GM23338 (cell line): ENCODE results near the gene MIA. TPM values are rescaled to one million over a fixed set of nuclear protein-coding genes. Genes with fewer than 3 reads are reported as not detected.

Experiments used
- ATAC-seq: fragments of 200-7000 bp; cut with Tn5 transposase; 3 replicates; pipeline ENCODE4 v1.9.1; 2020
- DNase-seq: peaks from one replicate; pipeline ENCODE4 v3.0.0-alpha.2; 2015; ENCODE audit warnings: low spot score
- H2AFZ ChIP-seq: fragments of 200-600 bp; sonication (generic); 2 replicates; pipeline ENCODE4 v1.8.0; 2016; ENCODE audit warnings: antibody characterized with exemption, mild to moderate bottlenecking, moderate library complexity
- H3F3A ChIP-seq: fragments of 200-600 bp; sonication (generic); replicated peaks from 2 replicates; pipeline ENCODE4 v1.8.0; 2017; ENCODE audit warnings: antibody characterized with exemption, mixed run types, low read depth
- H3K27ac ChIP-seq: fragments of 200-600 bp; sonication (generic); 2 replicates; pipeline ENCODE4 v1.6.1; 2016; ENCODE audit warnings: low read depth
- H3K27me3 ChIP-seq: fragments of 200-600 bp; sonication (generic); 2 replicates; pipeline ENCODE4 v1.8.0; 2016; ENCODE audit warnings: mild to moderate bottlenecking, mixed run types, moderate library complexity; ENCODE audit not compliant: insufficient read depth
- H3K36me3 ChIP-seq: fragments of 200-600 bp; sonication (generic); 2 replicates; pipeline ENCODE4 v1.8.0; 2016; ENCODE audit warnings: mild to moderate bottlenecking; ENCODE audit not compliant: insufficient read depth
- H3K4me1 ChIP-seq: fragments of 200-600 bp; sonication (generic); 2 replicates; pipeline ENCODE4 v1.8.0; 2016; ENCODE audit warnings: mild to moderate bottlenecking, moderate library complexity; ENCODE audit not compliant: insufficient read depth
- H3K4me2 ChIP-seq: fragments of 200-600 bp; sonication (generic); 2 replicates; pipeline ENCODE4 v1.7.1; 2017; ENCODE audit warnings: mixed run types
- H3K4me3 ChIP-seq: fragments of 200-600 bp; sonication (generic); 2 replicates; pipeline ENCODE4 v1.6.1; 2016; ENCODE audit warnings: mixed run types
- H3K79me2 ChIP-seq: fragments of 200-600 bp; sonication (generic); replicated peaks from 2 replicates; pipeline ENCODE4 v1.8.0; 2017; ENCODE audit warnings: mild to moderate bottlenecking; ENCODE audit not compliant: insufficient read depth
- H3K9me2 ChIP-seq: fragments of 200-600 bp; sonication (generic); 2 replicates; pipeline ENCODE4 v1.8.0; 2017; ENCODE audit not compliant: insufficient read depth
- H4K20me1 ChIP-seq: fragments of 200-600 bp; sonication (generic); replicated peaks from 2 replicates; pipeline ENCODE4 v1.8.0; 2017; ENCODE audit warnings: mild to moderate bottlenecking; ENCODE audit not compliant: insufficient read depth
- H3K27ac Mint-ChIP-seq: 2 replicates; pipeline ENCODE4 v1.8.0; 2020; ENCODE audit warnings: inconsistent platforms, mild to moderate bottlenecking, moderate library complexity, mixed read lengths
- H3K27me3 Mint-ChIP-seq: 3 replicates; pipeline ENCODE4 v1.8.0; 2022; ENCODE audit warnings: low read depth, mild to moderate bottlenecking, moderate library complexity, mixed read lengths, inconsistent platforms; ENCODE audit not compliant: insufficient read depth, poor library complexity
- H3K36me3 Mint-ChIP-seq: 3 replicates; pipeline ENCODE4 v1.8.0; 2021; ENCODE audit warnings: low read depth, mild to moderate bottlenecking, inconsistent platforms, moderate library complexity, mixed read lengths
- H3K4me1 Mint-ChIP-seq: 3 replicates; pipeline ENCODE4 v1.8.0; 2020; ENCODE audit warnings: mild to moderate bottlenecking, inconsistent platforms, mixed read lengths
- H3K4me3 Mint-ChIP-seq: 3 replicates; pipeline ENCODE4 v1.8.0; 2021; ENCODE audit warnings: moderate library complexity, mild to moderate bottlenecking, inconsistent platforms, mixed read lengths
- H3K9me3 Mint-ChIP-seq: 3 replicates; pipeline ENCODE4 v1.8.0; 2020; ENCODE audit warnings: moderate library complexity, mild to moderate bottlenecking, inconsistent platforms, mixed read lengths
- CREB1 ChIP-seq: fragments of 250-450 bp; sonication (Bioruptor Pico); IDR thresholded peaks from 2 replicates; pipeline ENCODE4 v1.5.0; 2020; ENCODE audit warnings: low read depth, mild to moderate bottlenecking, moderate library complexity
- EZH2 ChIP-seq: fragments of 200-600 bp; sonication (generic); IDR thresholded peaks from one replicate; pipeline ENCODE4 v1.8.0; 2017; ENCODE audit warnings: antibody characterized with exemption, mild to moderate bottlenecking, low read depth; ENCODE audit not compliant: unreplicated experiment
- EZH2phosphoT487 ChIP-seq: fragments of 200-600 bp; sonication (generic); IDR thresholded peaks from one replicate; pipeline ENCODE4 v1.8.1; 2018; ENCODE audit warnings: antibody characterized with exemption; ENCODE audit not compliant: unreplicated experiment
- JUNB ChIP-seq: IDR thresholded peaks from one replicate; pipeline ENCODE4 v1.6.1; 2016; ENCODE audit warnings: antibody characterized with exemption; ENCODE audit not compliant: unreplicated experiment
- NANOG ChIP-seq: IDR thresholded peaks from 2 replicates; pipeline ENCODE4 v1.6.1; 2016; ENCODE audit warnings: antibody characterized with exemption, borderline replicate concordance
- POLR2AphosphoS5 ChIP-seq: IDR thresholded peaks from 2 replicates; pipeline ENCODE4 v1.6.1; 2016; ENCODE audit warnings: antibody characterized with exemption, low read depth
- STAT1 ChIP-seq: IDR thresholded peaks from one replicate; pipeline ENCODE4 v1.6.1; 2016; ENCODE audit warnings: antibody characterized with exemption; ENCODE audit not compliant: unreplicated experiment
- ZNF114 ChIP-seq: fragments of 250-450 bp; sonication (Bioruptor Pico); IDR thresholded peaks from 2 replicates; pipeline ENCODE4 v1.5.0; 2020; ENCODE audit warnings: mild to moderate bottlenecking, moderate library complexity
- ZNF331 ChIP-seq: fragments of 250-450 bp; sonication (Bioruptor Pico); IDR thresholded peaks from 2 replicates; pipeline ENCODE4 v1.5.0; 2020; ENCODE audit warnings: low read depth, mild to moderate bottlenecking, moderate library complexity
- polyA plus RNA-seq: library from polyadenylated mRNA; unstranded; fragments of >200 nt; fragmentation: Nextera tagmentation; extraction: Ambion mirVana; gene quantifications from 2 replicates; pipeline ENCODE4 v1.2.1, GENCODE V29; 2016
- total RNA-seq: library from RNA; depleted of rRNA; stranded (reverse); fragments of >200 nt; shearing (Covaris generic); gene quantifications from 2 replicates; pipeline ENCODE4 v1.2.3, GENCODE V29; 2014
- TF ChIP-seq, protein P1 (sequence below): IDR thresholded peaks from 2 replicates; pipeline ENCODE4 v1.6.1; 2016; ENCODE audit warnings: antibody characterized with exemption
- TF ChIP-seq, protein P2 (sequence below): IDR thresholded peaks from one replicate; pipeline ENCODE4 v1.6.1; 2018; ENCODE audit warnings: antibody characterized with exemption; ENCODE audit not compliant: unreplicated experiment
- TF ChIP-seq, protein P3 (sequence below), 2 experiments: fragments of 200-600 bp in 1 of 2; sonication (generic) in 1 of 2; conservative IDR thresholded peaks; 2 replicates each; pipeline versions ENCODE4 v1.5.1 to v1.6.1; 2016 to 2017; ENCODE audit warnings: antibody characterized with exemption in 2 of 2, low read depth in 2 of 2, mild to moderate bottlenecking in 2 of 2, moderate library complexity in 1 of 2
- TF ChIP-seq, protein P4 (sequence below): fragments of 250-450 bp; sonication (Bioruptor Pico); IDR thresholded peaks from 2 replicates; pipeline ENCODE4 v1.5.0; 2020; ENCODE audit warnings: mild to moderate bottlenecking, moderate library complexity

Gene MIA
- total and polyA plus RNA-seq, 2 experiments from 2014 or later = not detected

DNA sequence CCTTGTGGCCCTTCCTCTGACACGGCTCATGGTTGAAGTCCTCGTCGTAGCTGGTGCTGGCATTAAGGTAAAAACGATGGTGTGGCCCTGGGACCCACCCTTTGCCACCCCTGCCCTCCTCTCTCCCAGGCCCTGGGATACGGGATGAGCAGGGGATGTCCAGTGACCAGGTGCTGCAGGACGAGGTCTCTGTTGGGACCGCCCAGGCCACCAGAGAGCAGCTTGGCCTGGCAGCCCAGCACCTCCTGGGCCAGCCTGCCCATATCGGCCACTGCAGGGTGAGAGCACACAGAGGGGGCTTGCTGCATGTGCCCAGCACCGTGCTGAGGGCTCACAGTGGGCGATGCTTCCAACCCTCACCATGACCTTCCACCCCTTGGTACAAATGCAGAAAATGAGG lies 31.4 kb upstream of the MIA start:
- TF ChIP-seq EZH2phosphoT487 = no peak
- no peak for TF ChIP-seq NANOG
- no peak for TF ChIP-seq CREB1 (CRISPR knock-in tag)
- no peak for TF ChIP-seq EZH2
- TF ChIP-seq ZNF114 (CRISPR knock-in tag) = no peak
- no peak for TF ChIP-seq ZNF331
- TF ChIP-seq, protein P1, sequence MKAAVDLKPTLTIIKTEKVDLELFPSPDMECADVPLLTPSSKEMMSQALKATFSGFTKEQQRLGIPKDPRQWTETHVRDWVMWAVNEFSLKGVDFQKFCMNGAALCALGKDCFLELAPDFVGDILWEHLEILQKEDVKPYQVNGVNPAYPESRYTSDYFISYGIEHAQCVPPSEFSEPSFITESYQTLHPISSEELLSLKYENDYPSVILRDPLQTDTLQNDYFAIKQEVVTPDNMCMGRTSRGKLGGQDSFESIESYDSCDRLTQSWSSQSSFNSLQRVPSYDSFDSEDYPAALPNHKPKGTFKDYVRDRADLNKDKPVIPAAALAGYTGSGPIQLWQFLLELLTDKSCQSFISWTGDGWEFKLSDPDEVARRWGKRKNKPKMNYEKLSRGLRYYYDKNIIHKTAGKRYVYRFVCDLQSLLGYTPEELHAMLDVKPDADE = no peak
- TF ChIP-seq JUNB = no peak
- TF ChIP-seq, protein P2, sequence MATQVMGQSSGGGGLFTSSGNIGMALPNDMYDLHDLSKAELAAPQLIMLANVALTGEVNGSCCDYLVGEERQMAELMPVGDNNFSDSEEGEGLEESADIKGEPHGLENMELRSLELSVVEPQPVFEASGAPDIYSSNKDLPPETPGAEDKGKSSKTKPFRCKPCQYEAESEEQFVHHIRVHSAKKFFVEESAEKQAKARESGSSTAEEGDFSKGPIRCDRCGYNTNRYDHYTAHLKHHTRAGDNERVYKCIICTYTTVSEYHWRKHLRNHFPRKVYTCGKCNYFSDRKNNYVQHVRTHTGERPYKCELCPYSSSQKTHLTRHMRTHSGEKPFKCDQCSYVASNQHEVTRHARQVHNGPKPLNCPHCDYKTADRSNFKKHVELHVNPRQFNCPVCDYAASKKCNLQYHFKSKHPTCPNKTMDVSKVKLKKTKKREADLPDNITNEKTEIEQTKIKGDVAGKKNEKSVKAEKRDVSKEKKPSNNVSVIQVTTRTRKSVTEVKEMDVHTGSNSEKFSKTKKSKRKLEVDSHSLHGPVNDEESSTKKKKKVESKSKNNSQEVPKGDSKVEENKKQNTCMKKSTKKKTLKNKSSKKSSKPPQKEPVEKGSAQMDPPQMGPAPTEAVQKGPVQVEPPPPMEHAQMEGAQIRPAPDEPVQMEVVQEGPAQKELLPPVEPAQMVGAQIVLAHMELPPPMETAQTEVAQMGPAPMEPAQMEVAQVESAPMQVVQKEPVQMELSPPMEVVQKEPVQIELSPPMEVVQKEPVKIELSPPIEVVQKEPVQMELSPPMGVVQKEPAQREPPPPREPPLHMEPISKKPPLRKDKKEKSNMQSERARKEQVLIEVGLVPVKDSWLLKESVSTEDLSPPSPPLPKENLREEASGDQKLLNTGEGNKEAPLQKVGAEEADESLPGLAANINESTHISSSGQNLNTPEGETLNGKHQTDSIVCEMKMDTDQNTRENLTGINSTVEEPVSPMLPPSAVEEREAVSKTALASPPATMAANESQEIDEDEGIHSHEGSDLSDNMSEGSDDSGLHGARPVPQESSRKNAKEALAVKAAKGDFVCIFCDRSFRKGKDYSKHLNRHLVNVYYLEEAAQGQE = no peak
- no peak for TF ChIP-seq STAT1
- TF ChIP-seq POLR2AphosphoS5 = no peak
- TF ChIP-seq, protein P3, sequence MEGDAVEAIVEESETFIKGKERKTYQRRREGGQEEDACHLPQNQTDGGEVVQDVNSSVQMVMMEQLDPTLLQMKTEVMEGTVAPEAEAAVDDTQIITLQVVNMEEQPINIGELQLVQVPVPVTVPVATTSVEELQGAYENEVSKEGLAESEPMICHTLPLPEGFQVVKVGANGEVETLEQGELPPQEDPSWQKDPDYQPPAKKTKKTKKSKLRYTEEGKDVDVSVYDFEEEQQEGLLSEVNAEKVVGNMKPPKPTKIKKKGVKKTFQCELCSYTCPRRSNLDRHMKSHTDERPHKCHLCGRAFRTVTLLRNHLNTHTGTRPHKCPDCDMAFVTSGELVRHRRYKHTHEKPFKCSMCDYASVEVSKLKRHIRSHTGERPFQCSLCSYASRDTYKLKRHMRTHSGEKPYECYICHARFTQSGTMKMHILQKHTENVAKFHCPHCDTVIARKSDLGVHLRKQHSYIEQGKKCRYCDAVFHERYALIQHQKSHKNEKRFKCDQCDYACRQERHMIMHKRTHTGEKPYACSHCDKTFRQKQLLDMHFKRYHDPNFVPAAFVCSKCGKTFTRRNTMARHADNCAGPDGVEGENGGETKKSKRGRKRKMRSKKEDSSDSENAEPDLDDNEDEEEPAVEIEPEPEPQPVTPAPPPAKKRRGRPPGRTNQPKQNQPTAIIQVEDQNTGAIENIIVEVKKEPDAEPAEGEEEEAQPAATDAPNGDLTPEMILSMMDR (conservative IDR thresholded peaks at IDR 0.05; ENCODE audit: low read depth in 2 of 2) = no peak
- TF ChIP-seq, protein P4, sequence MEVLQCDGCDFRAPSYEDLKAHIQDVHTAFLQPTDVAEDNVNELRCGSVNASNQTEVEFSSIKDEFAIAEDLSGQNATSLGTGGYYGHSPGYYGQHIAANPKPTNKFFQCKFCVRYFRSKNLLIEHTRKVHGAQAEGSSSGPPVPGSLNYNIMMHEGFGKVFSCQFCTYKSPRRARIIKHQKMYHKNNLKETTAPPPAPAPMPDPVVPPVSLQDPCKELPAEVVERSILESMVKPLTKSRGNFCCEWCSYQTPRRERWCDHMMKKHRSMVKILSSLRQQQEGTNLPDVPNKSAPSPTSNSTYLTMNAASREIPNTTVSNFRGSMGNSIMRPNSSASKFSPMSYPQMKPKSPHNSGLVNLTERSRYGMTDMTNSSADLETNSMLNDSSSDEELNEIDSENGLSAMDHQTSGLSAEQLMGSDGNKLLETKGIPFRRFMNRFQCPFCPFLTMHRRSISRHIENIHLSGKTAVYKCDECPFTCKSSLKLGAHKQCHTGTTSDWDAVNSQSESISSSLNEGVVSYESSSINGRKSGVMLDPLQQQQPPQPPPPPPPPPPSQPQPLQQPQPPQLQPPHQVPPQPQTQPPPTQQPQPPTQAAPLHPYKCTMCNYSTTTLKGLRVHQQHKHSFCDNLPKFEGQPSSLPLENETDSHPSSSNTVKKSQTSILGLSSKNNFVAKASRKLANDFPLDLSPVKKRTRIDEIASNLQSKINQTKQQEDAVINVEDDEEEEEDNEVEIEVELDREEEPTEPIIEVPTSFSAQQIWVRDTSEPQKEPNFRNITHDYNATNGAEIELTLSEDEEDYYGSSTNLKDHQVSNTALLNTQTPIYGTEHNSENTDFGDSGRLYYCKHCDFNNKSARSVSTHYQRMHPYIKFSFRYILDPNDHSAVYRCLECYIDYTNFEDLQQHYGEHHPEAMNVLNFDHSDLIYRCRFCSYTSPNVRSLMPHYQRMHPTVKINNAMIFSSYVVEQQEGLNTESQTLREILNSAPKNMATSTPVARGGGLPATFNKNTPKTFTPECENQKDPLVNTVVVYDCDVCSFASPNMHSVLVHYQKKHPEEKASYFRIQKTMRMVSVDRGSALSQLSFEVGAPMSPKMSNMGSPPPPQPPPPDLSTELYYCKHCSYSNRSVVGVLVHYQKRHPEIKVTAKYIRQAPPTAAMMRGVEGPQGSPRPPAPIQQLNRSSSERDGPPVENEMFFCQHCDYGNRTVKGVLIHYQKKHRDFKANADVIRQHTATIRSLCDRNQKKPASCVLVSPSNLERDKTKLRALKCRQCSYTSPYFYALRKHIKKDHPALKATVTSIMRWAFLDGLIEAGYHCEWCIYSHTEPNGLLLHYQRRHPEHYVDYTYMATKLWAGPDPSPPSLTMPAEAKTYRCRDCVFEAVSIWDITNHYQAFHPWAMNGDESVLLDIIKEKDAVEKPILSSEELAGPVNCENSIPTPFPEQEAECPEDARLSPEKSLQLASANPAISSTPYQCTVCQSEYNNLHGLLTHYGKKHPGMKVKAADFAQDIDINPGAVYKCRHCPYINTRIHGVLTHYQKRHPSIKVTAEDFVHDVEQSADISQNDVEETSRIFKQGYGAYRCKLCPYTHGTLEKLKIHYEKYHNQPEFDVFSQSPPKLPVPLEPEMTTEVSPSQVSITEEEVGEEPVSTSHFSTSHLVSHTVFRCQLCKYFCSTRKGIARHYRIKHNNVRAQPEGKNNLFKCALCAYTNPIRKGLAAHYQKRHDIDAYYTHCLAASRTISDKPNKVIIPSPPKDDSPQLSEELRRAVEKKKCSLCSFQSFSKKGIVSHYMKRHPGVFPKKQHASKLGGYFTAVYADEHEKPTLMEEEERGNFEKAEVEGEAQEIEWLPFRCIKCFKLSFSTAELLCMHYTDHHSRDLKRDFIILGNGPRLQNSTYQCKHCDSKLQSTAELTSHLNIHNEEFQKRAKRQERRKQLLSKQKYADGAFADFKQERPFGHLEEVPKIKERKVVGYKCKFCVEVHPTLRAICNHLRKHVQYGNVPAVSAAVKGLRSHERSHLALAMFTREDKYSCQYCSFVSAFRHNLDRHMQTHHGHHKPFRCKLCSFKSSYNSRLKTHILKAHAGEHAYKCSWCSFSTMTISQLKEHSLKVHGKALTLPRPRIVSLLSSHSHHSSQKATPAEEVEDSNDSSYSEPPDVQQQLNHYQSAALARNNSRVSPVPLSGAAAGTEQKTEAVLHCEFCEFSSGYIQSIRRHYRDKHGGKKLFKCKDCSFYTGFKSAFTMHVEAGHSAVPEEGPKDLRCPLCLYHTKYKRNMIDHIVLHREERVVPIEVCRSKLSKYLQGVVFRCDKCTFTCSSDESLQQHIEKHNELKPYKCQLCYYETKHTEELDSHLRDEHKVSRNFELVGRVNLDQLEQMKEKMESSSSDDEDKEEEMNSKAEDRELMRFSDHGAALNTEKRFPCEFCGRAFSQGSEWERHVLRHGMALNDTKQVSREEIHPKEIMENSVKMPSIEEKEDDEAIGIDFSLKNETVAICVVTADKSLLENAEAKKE (CRISPR knock-in tag) = no peak
- Mint-ChIP-seq H3K27me3 (peaks cover 16% of the 10 kb centered on the region), H3K36me3 (peaks cover 18% of the 10 kb centered on the region), H3K27ac (no peak overlapping the region), H3K4me3 (no peak overlapping the region), H3K4me1 (peaks cover 20% of the 10 kb centered on the region), H3K9me3 (0 out of 3 replicates have a peak, but pooled peaks cover under 1% of the 10 kb centered on the region)
- Histone ChIP-seq H3K27me3 (no peaks in the 10 kb centered on the region), H2AFZ (no peak overlapping the region), H3K79me2 (no peaks in the 10 kb centered on the region), H3K9me2 (no peaks in the 10 kb centered on the region), H3K36me3 (no peaks in the 10 kb centered on the region; the same call in 1 of the 2 replicates), H3K4me3 (no peak overlapping the region), H3F3A (no peaks in the 10 kb centered on the region), H3K4me1 (peaks cover 12% of the 10 kb centered on the region), H3K4me2 (no peak overlapping the region), H4K20me1 (no peaks in the 10 kb centered on the region), H3K27ac (no peak overlapping the region)
- DNase-seq = no peak
- no peak for ATAC-seq
